Cardiac atrium fibroblast (primary cell): Measurements from ENCODE around the gene TXNRD2. TPM values are rescaled to one million over a fixed set of nuclear protein-coding genes. Genes with fewer than 3 reads are reported as not detected.

ENCODE experiments used
- total RNA-seq: library from RNA; depleted of rRNA; stranded (reverse); fragments of >200 nt; gene quantifications from 2 replicates; pipeline ENCODE4 v1.2.3, GENCODE V29; 2015

The TXNRD2 gene
- 20.8 and 23.2 TPM in 2 replicates for total RNA-seq

DNA sequence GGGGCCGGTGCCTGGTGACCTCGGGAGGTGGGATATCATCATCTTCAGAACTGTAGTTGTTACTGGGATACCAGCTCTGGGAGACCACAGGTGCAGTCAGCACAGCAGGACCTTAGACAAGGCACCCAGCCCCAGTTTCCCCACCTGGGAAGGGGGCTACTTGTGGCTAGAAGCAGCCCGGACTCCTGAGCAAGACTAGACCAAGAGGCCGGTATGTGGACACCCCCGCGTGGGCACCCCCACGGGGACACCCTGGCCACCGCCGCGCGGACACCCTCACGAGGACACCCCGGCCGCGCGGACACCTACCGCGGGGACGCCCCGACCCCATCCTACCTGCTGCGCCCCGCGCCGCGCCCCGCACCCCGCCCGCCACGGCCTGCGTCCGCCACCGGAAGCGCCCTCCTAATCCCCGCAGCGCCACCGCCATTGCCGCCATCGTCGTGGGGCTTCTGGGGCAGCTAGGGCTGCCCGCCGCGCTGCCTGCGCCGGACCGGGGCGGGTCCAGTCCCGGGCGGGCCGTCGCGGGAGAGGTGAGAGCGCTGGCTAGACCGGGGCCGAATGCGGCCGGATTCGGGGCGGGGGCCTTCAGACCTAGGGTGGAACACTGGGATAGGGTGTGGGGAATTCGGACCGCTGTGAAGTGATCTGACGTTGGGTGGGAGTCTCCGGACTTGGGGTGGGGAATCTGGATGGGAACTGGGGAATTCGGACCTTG, at the start of gene TXNRD2, which contains the start of gene COMT:
TXNRD2 (minus strand) TSS at position 454 of the 718 bp plus-strand sequence; CDS start at position 439, 15 bp downstream.
COMT (plus strand) TSS at position 408 of the 718 bp plus-strand sequence. CDS start 20,755 bp downstream, outside the sequence.

GRCh38 chr22:19854778-19855503, 86.7 kb downstream of the TXNRD2 start, which contains the start of the genes GNB1L and RTL10:
TSS of gene GNB1L (minus strand) at chr22:19854874. CDS start at chr22:19821355, 33,519 bp downstream.
TSS of gene RTL10 (minus strand) at chr22:19854874. CDS start at chr22:19852261, 2,613 bp downstream.

Other genes with a start within 250 kb of the TXNRD2 start
- 25.8 and 30.5 TPM in 2 replicates for gene SEPTIN5, start 227.3 kb downstream of the TXNRD2 start, total RNA-seq
- 10.9 TPM in 1 of 2 replicates, not detected in the other for gene GP1BB, start 218.3 kb downstream of the TXNRD2 start, total RNA-seq
- 0.18 TPM in 1 of 2 replicates, not detected in the other for gene TBX1, start 181.0 kb downstream of the TXNRD2 start, total RNA-seq
- 8.1 and 12.3 TPM in 2 replicates for gene GNB1L, start 86.9 kb downstream of the TXNRD2 start, total RNA-seq
- gene RTL10, start 86.9 kb downstream of the TXNRD2 start, total RNA-seq = 28.7 and 32.7 TPM in 2 replicates
- gene COMT, start within 50 bp of the TXNRD2 start, total RNA-seq = 349 and 404 TPM in 2 replicates
- gene ARVCF, start 75.0 kb upstream of the TXNRD2 start, total RNA-seq = 11.3 and 16.6 TPM in 2 replicates
- gene TANGO2, start 79.3 kb upstream of the TXNRD2 start, total RNA-seq = 25.9 and 27.3 TPM in 2 replicates
- 18.6 and 22.4 TPM in 2 replicates for gene DGCR8, start 138.4 kb upstream of the TXNRD2 start, total RNA-seq
- 156 and 256 TPM in 2 replicates for gene RANBP1, start 174.3 kb upstream of the TXNRD2 start, total RNA-seq
- gene TRMT2A, start 175.4 kb upstream of the TXNRD2 start, total RNA-seq = 29.3 and 33.0 TPM in 2 replicates
- 10.9 and 38.3 TPM in 2 replicates for gene ZDHHC8, start 190.0 kb upstream of the TXNRD2 start, total RNA-seq
- gene CCDC188, start 209.2 kb upstream of the TXNRD2 start, total RNA-seq = 0.49 and 10.1 TPM in 2 replicates